Vagina (tissue), 2 donors: ENCODE results near the gene HOXD13. TPM values are rescaled to one million over a fixed set of nuclear protein-coding genes. Genes with fewer than 3 reads are reported as not detected.

Experiments
- DNase-seq, 2 donors: peaks; one replicate each; pipeline ENCODE4 v3.0.0-alpha.2; 2017; ENCODE audit errors: extremely low spot score in 2 of 2
- H3K27ac ChIP-seq: fragments of 200-600 bp; sonication (generic); one replicate; pipeline ENCODE4 v1.5.1; 2019
- H3K27me3 ChIP-seq: fragments of 200-600 bp; sonication (generic); one replicate; pipeline ENCODE4 v1.5.1; 2019
- H3K36me3 ChIP-seq, 2 donors: fragments of 200-600 bp; sonication (generic); one replicate each; pipeline ENCODE4 v1.5.1; 2017 to 2019
- H3K4me1 ChIP-seq: fragments of 200-600 bp; sonication (generic); one replicate; pipeline ENCODE4 v1.5.1; 2019
- H3K4me3 ChIP-seq, 2 donors: fragments of 200-600 bp; sonication (generic); 1 replicate in 1 of 2; 2 replicates in 1 of 2; pipeline ENCODE4 v1.5.1; 2016 to 2019
- H3K9me3 ChIP-seq: fragments of 200-600 bp; sonication (generic); one replicate; pipeline ENCODE4 v1.5.1; 2019
- POLR2A ChIP-seq, 2 donors: fragments of 450-650 bp; IDR thresholded peaks; one replicate each; pipeline ENCODE4 v1.6.1; 2017; ENCODE audit warnings: antibody characterized with exemption in 2 of 2, mild to moderate bottlenecking in 2 of 2, moderate library complexity in 2 of 2
- POLR2AphosphoS5 ChIP-seq, 2 donors: sonication (generic); formaldehyde crosslinking; IDR thresholded peaks; one replicate each; pipeline ENCODE4 v1.9.0; 2017; ENCODE audit warnings: antibody characterized with exemption in 2 of 2, mild to moderate bottlenecking in 2 of 2, low read depth in 1 of 2; ENCODE audit not compliant: insufficient read depth in 1 of 2
- intact Hi-C: fragments of 100-400 bp; cut with DNase I; formaldehyde crosslinking; loops from one replicate; pipeline ENCODE4 v1.15.1; 2023
- total RNA-seq: library from RNA; depleted of rRNA; stranded (reverse); fragments of >200 nt; gene quantifications from one replicate; pipeline ENCODE4 v1.2.3, GENCODE V29; 2016
- TF ChIP-seq, protein P1 (sequence below), 3 experiments: fragments of 450-650 bp in 2 of 3; fragments of 200-600 bp in 1 of 3; sonication (generic) in 1 of 3; IDR thresholded peaks; one replicate each; pipeline ENCODE4 v1.5.1; 2017 to 2019; ENCODE audit warnings: antibody characterized with exemption in 3 of 3, mild to moderate bottlenecking in 2 of 3, moderate library complexity in 2 of 3

HOXD13 gene
- total RNA-seq, 1 donor from 2014 or later: 15.7 TPM

DNA sequence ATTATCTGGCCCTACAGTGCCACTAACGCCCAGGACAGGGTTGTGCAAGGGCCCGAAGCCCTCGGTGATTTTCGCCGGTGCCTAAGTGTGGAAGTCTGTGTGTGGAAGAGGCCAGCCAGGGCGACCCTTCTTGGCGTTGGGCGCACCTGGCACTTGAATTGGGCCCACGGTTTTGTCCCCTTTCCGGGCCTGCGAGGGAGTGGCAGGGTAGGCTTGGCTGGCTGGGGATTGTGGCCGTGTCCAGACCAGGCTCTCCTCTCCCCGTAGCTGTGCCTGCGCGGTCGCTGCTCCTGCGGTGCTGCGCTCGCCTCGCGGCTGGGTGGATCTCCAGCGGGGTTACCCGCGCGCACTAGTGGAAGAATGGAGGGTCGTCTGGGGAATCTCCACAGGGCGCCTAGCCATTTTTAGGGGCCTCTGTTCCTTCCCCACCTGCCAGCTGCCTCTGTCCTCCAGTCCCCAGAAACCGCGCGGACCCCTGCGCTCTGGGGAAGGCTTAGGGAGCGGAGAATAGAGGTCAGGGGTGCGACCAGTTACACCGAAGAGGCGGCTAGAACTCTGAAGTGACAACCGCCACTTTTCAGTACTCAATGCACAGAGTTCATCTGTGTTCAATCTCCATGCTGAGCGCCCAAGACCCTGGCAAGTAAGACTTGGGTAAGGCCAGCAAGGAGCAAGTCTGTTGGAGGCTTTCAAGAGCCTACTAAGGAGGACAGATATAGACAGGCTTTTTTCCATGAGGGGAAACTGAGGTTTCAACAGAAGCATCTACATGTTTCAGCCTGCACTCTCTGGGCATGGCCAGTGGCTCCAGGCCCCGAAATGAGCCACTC, 24.7 kb upstream of the HOXD13 start:
- Histone ChIP-seq H3K27me3 (no peaks in the 10 kb centered on the region), H3K4me1 (no peaks in the 10 kb centered on the region), H3K36me3 (no peaks in the 10 kb centered on the region), H3K27ac (no peak overlapping the region), H3K4me3 (no peak overlapping the region), H3K9me3 (no peaks in the 10 kb centered on the region)
- intact Hi-C loops: no loop called here
- no peak for TF ChIP-seq POLR2AphosphoS5 (IDR thresholded peaks at IDR 0.05; ENCODE audit: insufficient read depth in 1 of 2, low read depth in 1 of 2)
- no peak for TF ChIP-seq POLR2A (IDR thresholded peaks at IDR 0.05)
- TF ChIP-seq, protein P1, sequence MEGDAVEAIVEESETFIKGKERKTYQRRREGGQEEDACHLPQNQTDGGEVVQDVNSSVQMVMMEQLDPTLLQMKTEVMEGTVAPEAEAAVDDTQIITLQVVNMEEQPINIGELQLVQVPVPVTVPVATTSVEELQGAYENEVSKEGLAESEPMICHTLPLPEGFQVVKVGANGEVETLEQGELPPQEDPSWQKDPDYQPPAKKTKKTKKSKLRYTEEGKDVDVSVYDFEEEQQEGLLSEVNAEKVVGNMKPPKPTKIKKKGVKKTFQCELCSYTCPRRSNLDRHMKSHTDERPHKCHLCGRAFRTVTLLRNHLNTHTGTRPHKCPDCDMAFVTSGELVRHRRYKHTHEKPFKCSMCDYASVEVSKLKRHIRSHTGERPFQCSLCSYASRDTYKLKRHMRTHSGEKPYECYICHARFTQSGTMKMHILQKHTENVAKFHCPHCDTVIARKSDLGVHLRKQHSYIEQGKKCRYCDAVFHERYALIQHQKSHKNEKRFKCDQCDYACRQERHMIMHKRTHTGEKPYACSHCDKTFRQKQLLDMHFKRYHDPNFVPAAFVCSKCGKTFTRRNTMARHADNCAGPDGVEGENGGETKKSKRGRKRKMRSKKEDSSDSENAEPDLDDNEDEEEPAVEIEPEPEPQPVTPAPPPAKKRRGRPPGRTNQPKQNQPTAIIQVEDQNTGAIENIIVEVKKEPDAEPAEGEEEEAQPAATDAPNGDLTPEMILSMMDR (IDR thresholded peaks at IDR 0.05): no peak
- no peak for DNase-seq

DNA sequence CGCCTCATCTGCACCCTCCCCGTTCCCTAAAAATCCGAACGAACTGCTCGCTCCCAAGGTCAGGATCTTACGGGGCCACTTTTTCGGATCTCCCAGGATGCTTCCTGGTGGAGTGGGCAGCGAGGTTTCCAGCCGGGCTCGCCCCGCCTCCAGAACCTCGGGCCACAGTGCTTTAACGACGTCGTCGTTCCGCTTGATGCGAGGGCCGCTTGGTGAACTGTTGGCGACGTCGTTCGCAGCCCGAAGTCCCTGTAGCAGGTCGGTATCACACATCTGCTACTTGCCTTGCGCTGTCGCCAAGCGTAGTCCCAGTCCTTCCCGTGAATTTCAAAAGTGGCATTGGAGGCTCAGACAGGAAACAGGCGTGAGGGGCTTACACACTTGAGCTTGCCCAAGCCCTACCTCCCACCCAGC, 24.1 kb upstream of the HOXD13 start:
- TF ChIP-seq, protein P1 (IDR thresholded peaks at IDR 0.05): no peak
- TF ChIP-seq POLR2A (IDR thresholded peaks at IDR 0.05) (no peak), POLR2AphosphoS5 (IDR thresholded peaks at IDR 0.05; ENCODE audit: insufficient read depth in 1 of 2, low read depth in 1 of 2) (no peak)
- intact Hi-C loops: no loop called here
- no peaks in the 10 kb centered on the region for H3K36me3 ChIP-seq
- H3K27ac ChIP-seq: no peak overlapping the region
- no peaks in the 10 kb centered on the region for H3K4me1 ChIP-seq
- H3K27me3 ChIP-seq: no peaks in the 10 kb centered on the region
- no peak overlapping the region for H3K4me3 ChIP-seq
- no peaks in the 10 kb centered on the region for H3K9me3 ChIP-seq
- DNase-seq: no peak

GRCh38 chr2:176071330-176072291, 20.9 kb upstream of the HOXD13 start:
- Histone ChIP-seq H3K9me3 (no peaks in the 10 kb centered on the region), H3K4me1 (no peaks in the 10 kb centered on the region), H3K27me3 (no peaks in the 10 kb centered on the region), H3K27ac (no peak overlapping the region), H3K36me3 (no peaks in the 10 kb centered on the region), H3K4me3 (no peak overlapping the region)
- intact Hi-C loops: no loop called here
- no peak for DNase-seq
- TF ChIP-seq POLR2AphosphoS5 (IDR thresholded peaks at IDR 0.05; ENCODE audit: insufficient read depth in 1 of 2, low read depth in 1 of 2): no peak
- no peak for TF ChIP-seq POLR2A (IDR thresholded peaks at IDR 0.05)
- TF ChIP-seq, protein P1 (IDR thresholded peaks at IDR 0.05): no peak

DNA sequence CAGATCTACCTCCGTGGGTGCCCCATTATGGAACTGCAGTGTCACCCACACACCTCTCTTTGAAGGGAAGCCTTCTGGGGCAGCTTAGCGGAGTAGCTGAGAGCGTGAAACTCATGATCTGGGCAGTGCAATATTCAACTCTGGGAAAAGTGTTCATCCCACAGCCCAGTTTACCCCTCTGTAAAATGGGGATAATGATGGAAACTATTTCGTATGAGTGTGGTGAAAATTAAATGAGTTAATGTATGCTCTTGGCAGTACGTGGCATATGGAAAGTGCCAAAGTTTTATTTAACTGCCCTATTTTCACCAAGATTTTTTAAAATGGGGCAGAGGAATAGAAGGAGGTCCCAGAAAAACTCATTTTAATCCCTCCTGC, 20.2 kb upstream of the HOXD13 start:
- no peaks in the 10 kb centered on the region for H3K4me1 ChIP-seq
- no peaks in the 10 kb centered on the region for H3K36me3 ChIP-seq
- no peaks in the 10 kb centered on the region for H3K27me3 ChIP-seq
- no peak for DNase-seq
- H3K9me3 ChIP-seq: no peaks in the 10 kb centered on the region
- TF ChIP-seq POLR2AphosphoS5 (IDR thresholded peaks at IDR 0.05; ENCODE audit: insufficient read depth in 1 of 2, low read depth in 1 of 2) (no peak), POLR2A (IDR thresholded peaks at IDR 0.05) (no peak)
- TF ChIP-seq, protein P1 (IDR thresholded peaks at IDR 0.05): no peak
- no peak overlapping the region for H3K27ac ChIP-seq
- intact Hi-C loops: no loop called here
- H3K4me3 ChIP-seq: no peak overlapping the region
